Stimulated activated CD4-positive, alpha-beta T cell treated with anti-CD3 and anti-CD28 coated beads, Interleukin-4, amount 100 ng/mL, for 48 hours (primary cell): ENCODE data around the gene MAVS.
"Not testable (repeated sequence)": the region's sequence is repeated elsewhere in the genome, so short reads cannot be mapped to it uniquely, and the experiment has no call there.

Experiments used
- DNase-seq, 2 donors: peaks; one replicate each; pipeline ENCODE4 v3.0.0-alpha.2; 2020; ENCODE audit warnings: low read depth in 2 of 2

MAVS gene

GRCh38 chr20:3815703-3816315 lies 30.8 kb upstream of the MAVS start:
- no peak for DNase-seq

DNA sequence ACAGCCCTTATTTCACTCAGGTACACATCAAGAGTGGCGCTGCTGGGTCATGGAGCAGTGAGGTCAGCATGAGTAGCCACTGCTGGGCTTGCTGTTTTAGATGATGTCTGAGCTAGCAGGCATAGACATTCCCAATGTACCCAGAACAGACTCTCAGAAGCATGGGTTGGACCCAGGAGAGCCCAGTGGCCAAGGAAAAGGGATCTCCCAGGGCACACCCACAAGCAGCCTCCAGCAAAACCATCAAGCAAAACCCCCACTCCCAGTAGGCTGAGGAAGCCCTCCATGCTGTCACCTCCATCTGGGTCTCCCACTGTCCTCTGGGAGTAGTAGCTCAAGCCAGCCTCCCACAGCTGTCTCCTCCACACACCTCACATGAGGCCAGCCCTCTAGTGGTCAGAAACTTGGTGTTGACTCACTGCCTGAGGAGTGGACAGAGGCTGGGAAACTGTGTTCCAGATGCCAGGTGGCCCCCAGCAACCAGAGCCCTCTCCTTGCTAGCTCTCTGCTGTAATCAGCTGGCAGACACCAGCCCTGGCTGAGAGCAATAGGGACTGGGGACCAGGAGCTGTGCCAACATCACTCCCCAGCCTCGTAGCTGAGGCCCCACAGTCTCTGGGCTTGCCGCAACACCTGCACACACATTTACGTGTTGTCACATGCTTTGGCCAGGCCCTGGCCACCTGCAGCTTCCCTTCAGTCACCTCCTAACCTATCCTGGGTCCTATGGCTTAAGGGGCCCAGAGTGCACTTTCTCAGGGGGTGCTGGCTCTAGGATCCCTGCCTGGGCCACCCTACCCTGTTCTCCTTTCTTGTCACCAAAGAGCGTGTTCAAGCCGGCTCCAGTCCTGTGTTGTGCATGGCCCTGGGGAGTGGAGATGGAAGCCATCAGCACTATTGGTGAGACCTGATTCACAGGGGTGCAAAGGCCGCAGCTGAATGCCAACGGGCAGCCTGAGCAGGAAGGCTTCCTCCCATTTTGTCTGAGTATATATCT lies 28.2 kb upstream of the MAVS start:
- no peak for DNase-seq

DNA sequence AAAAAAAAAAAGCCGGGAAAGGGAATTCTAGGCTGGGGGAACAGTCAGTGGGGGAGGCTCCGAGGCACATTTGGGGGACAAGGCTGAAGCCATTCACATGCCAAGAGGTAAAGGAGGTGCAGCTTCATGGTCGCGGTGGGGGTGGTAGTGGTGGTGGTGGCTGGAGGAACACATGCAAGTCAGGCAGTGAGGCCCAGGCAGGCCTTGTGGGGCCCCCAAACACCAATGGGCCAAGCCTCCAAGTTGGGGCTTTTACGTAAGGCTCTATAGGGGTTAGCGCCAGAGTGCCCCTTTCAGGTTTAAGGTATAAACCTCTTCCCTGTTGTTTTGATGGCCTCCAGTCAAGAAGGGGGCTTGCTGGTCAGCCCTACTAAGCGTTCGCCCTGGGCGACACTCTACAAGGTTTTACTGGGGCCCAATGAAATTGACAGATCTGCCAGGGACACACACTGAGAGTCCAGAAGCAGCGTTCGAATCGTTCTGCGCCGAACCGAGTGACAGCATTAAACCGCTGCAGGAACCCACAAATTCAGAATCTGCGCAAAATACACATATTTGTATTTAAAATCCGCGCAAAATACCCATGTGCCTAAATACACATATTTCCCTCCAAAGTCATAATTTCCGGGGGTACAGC lies 27.1 kb upstream of the MAVS start:
- no peak for DNase-seq

GRCh38 chr20:3820048-3820900 lies 26.4 kb upstream of the MAVS start, which contains the start of gene AP5S1:
Gene AP5S1 (plus strand): TSS chr20:3820547. CDS start chr20:3822118, 1,571 bp downstream.
- peak; percentile 86 to 88 for DNase-seq

DNA sequence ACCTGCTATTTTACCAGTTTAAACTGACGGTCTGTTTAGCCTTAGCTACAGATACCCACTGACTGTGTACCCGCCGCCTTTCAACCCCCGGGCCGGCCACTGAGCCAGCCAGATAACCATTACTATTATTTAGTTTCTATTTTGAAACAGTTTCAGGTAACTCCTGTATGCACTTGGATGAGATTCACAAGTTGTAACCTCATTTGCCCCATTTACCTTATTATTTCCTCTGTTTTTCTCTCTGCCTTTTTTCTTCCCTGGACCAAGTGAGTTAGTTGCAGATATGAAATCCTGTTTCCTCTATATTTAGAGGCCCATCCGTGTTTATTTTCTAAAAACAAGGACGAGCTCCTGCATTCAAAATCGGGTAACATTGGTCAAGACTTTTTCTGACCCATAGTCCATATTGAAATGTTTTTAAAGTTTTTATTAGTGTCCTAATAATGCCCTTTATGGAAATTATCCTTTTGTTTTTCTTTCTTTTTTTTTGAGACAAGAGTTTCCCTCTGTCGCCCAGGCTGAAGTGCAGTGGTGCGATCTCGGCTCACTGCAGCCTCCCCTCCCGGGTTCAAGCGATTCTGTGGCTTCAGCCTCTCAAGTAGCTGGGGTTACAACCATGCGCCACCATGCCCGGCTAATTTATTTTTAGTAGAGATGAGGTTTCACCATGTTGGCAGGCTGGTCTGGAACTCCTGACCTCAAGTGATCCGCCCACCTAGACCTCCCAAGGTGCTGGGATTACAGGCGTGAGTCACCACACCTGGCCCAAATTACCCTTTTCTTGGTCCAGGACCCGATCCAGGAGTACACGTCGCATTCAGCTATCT lies 25.5 kb upstream of the MAVS start:
- DNase-seq: no peak

- DNase-seq: no peak
Observed at GRCh38 chr20:3821996-3822395, 24.6 kb upstream of the MAVS start.

GRCh38 chr20:3823881-3824280 lies 22.8 kb upstream of the MAVS start:
- no peak for DNase-seq

- no peak for DNase-seq
Observed at GRCh38 chr20:3825526-3825925, 21.1 kb upstream of the MAVS start.

DNA sequence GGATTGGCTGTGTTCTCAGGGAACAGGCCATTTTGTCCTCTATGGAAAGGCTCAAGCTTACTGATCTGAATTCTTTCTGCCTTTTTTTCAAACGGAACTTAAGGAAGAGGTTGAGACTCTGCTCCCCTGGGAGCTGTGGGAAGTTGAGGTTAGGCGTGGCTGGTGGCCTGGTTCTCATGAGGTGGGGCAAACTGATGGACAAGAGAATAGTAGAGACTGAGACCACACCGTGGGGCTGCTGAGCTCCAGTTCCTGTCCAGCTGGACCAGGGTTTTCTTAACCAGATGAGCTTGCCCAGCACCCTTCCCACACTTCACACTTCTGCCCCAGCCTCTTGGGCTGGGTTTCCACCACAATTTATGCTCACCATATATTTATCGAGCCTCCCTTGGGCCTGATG lies 20.2 kb upstream of the MAVS start:
- no peak for DNase-seq

DNA sequence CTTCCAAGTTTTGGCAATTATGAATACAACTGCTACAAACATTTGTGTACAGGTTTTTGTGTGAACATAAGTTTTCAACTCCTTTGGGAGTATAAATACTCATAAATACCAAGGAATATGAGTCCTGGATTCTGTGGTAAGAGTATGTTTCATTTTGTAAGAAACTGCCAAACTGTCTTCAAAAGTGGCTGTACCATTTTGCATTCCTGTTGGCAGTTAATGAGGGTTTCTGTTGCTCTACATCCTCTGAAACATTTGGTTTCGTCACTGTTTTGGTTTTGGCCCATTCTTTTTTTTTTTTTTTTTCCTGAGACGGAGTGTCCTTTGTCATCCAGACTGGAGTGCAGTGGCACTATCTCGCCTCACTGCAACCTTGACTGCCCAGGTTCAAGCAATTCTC lies 17.8 kb upstream of the MAVS start:
- no peak for DNase-seq

- not testable (repeated sequence) for DNase-seq
Observed at GRCh38 chr20:3829891-3830290, 16.7 kb upstream of the MAVS start.

- DNase-seq: no peak
Observed at GRCh38 chr20:3836132-3836531, 10.5 kb upstream of the MAVS start.

DNA sequence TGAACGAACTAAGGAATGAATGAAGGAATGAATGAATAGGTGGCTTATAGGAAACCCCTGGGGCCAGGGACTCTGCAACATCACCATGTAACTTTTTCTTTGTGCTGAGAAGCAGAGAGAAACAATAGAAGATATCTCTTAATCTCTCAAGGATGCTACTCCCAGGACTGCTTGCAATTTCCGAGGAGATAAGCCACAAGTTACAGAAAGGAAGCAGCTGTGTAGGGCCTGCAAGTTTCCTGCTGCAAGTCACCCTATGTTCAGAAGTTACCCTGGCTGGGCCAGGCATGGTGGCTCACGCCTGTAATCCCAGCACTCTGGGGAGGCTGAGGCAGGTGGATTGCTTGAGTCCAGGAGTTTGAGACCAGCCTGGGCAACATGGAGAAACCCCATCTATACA lies 7.3 kb upstream of the MAVS start:
- no peak for DNase-seq

DNA sequence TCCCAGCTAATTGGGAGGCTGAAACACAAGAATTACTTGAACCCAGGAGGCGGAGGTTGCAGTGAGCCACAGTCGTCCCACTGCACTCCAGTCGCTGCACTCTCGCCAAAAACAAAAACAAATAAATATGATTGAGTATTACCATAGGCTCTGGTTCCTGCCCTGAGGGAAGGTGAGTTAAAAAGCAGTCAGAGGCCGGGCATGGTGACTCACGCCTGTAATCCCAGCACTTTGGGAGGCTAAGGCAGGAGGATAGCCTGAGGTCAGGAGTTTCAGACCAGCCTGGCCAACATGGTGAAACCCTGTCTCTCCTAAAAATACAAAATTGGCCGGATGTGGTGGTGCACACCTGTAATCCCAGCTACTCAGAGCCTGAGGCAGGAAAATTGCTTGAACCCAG lies 6.4 kb upstream of the MAVS start:
- DNase-seq: not testable (repeated sequence)

GRCh38 chr20:3842348-3842930 lies 4.2 kb upstream of the MAVS start:
- no peak for DNase-seq

DNA sequence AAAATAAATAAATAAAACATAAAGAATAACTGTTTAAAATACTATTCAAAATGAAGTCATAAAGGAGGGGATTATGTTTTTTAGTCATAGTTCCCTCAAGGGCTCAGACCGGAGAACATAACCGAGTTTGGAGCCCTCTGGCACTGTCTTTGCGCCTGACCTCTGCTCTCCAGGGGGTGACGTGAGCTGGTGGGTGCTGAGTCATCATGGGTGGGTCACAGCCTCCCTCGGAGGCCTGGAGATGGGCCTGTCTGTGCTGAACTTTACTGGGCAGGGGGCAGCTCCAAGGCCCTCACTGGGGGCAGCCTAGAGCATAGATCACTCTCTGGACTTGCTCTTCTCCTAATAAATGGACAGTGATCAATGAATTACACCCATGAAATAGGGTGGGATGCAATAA lies 3.1 kb upstream of the MAVS start:
- DNase-seq: no peak

- DNase-seq: not testable (repeated sequence)
Observed at GRCh38 chr20:3843990-3844619, 2.5 kb upstream of the MAVS start.

GRCh38 chr20:3846378-3846739 lies 275 bp upstream of the MAVS start:
- DNase-seq: no peak

DNA sequence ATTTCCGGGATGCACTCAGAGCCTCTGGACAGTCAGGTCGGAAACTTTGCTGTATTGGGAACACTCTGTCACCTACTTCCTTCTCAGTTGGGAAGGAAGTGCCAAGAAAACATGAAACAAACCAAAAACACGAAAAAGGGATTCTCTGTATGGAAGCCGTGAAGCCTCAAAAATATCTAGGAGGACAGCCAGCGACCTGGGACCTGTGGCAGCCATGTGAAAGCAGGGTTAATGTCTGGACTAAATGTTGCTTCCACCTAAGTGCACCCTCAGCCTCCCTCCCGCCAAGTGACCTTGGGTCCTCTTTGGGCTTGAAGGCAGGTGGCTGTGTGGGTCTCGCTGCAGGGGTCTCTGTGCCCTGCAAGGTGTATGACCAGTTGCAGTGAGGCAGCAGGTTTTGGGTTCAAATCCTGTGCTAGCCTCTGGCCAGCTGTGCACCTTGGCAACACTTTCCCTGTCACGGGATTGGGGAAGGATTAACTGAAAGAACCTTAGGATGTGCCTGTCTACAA lies 851 bp downstream of the MAVS start:
- no peak for DNase-seq

GRCh38 chr20:3848565-3848964 lies 1.9 kb downstream of the MAVS start:
- DNase-seq: no peak
